GM23338 (cell line): ENCODE results near the gene CPA3. TPM values are rescaled to one million over a fixed set of nuclear protein-coding genes. Genes with fewer than 3 reads are reported as not detected.

ENCODE experiments used
- ATAC-seq: fragments of 200-7000 bp; cut with Tn5 transposase; 3 replicates; pipeline ENCODE4 v1.9.1; 2020
- DNase-seq: peaks from one replicate; pipeline ENCODE4 v3.0.0-alpha.2; 2015; ENCODE audit warnings: low spot score
- H2AFZ ChIP-seq: fragments of 200-600 bp; sonication (generic); 2 replicates; pipeline ENCODE4 v1.8.0; 2016; ENCODE audit warnings: antibody characterized with exemption, mild to moderate bottlenecking, moderate library complexity
- H3F3A ChIP-seq: fragments of 200-600 bp; sonication (generic); replicated peaks from 2 replicates; pipeline ENCODE4 v1.8.0; 2017; ENCODE audit warnings: antibody characterized with exemption, mixed run types, low read depth
- H3K27ac ChIP-seq: fragments of 200-600 bp; sonication (generic); 2 replicates; pipeline ENCODE4 v1.6.1; 2016; ENCODE audit warnings: low read depth
- H3K27me3 ChIP-seq: fragments of 200-600 bp; sonication (generic); 2 replicates; pipeline ENCODE4 v1.8.0; 2016; ENCODE audit warnings: mild to moderate bottlenecking, mixed run types, moderate library complexity; ENCODE audit not compliant: insufficient read depth
- H3K36me3 ChIP-seq: fragments of 200-600 bp; sonication (generic); 2 replicates; pipeline ENCODE4 v1.8.0; 2016; ENCODE audit warnings: mild to moderate bottlenecking; ENCODE audit not compliant: insufficient read depth
- H3K4me1 ChIP-seq: fragments of 200-600 bp; sonication (generic); 2 replicates; pipeline ENCODE4 v1.8.0; 2016; ENCODE audit warnings: mild to moderate bottlenecking, moderate library complexity; ENCODE audit not compliant: insufficient read depth
- H3K4me2 ChIP-seq: fragments of 200-600 bp; sonication (generic); 2 replicates; pipeline ENCODE4 v1.7.1; 2017; ENCODE audit warnings: mixed run types
- H3K4me3 ChIP-seq: fragments of 200-600 bp; sonication (generic); 2 replicates; pipeline ENCODE4 v1.6.1; 2016; ENCODE audit warnings: mixed run types
- H3K79me2 ChIP-seq: fragments of 200-600 bp; sonication (generic); replicated peaks from 2 replicates; pipeline ENCODE4 v1.8.0; 2017; ENCODE audit warnings: mild to moderate bottlenecking; ENCODE audit not compliant: insufficient read depth
- H3K9me2 ChIP-seq: fragments of 200-600 bp; sonication (generic); 2 replicates; pipeline ENCODE4 v1.8.0; 2017; ENCODE audit not compliant: insufficient read depth
- H4K20me1 ChIP-seq: fragments of 200-600 bp; sonication (generic); replicated peaks from 2 replicates; pipeline ENCODE4 v1.8.0; 2017; ENCODE audit warnings: mild to moderate bottlenecking; ENCODE audit not compliant: insufficient read depth
- H3K27ac Mint-ChIP-seq: 2 replicates; pipeline ENCODE4 v1.8.0; 2020; ENCODE audit warnings: inconsistent platforms, mild to moderate bottlenecking, moderate library complexity, mixed read lengths
- H3K27me3 Mint-ChIP-seq: 3 replicates; pipeline ENCODE4 v1.8.0; 2022; ENCODE audit warnings: low read depth, mild to moderate bottlenecking, moderate library complexity, mixed read lengths, inconsistent platforms; ENCODE audit not compliant: insufficient read depth, poor library complexity
- H3K36me3 Mint-ChIP-seq: 3 replicates; pipeline ENCODE4 v1.8.0; 2021; ENCODE audit warnings: low read depth, mild to moderate bottlenecking, inconsistent platforms, moderate library complexity, mixed read lengths
- H3K4me1 Mint-ChIP-seq: 3 replicates; pipeline ENCODE4 v1.8.0; 2020; ENCODE audit warnings: mild to moderate bottlenecking, inconsistent platforms, mixed read lengths
- H3K4me3 Mint-ChIP-seq: 3 replicates; pipeline ENCODE4 v1.8.0; 2021; ENCODE audit warnings: moderate library complexity, mild to moderate bottlenecking, inconsistent platforms, mixed read lengths
- H3K9me3 Mint-ChIP-seq: 3 replicates; pipeline ENCODE4 v1.8.0; 2020; ENCODE audit warnings: moderate library complexity, mild to moderate bottlenecking, inconsistent platforms, mixed read lengths
- CREB1 ChIP-seq: fragments of 250-450 bp; sonication (Bioruptor Pico); IDR thresholded peaks from 2 replicates; pipeline ENCODE4 v1.5.0; 2020; ENCODE audit warnings: low read depth, mild to moderate bottlenecking, moderate library complexity
- EZH2 ChIP-seq: fragments of 200-600 bp; sonication (generic); IDR thresholded peaks from one replicate; pipeline ENCODE4 v1.8.0; 2017; ENCODE audit warnings: antibody characterized with exemption, mild to moderate bottlenecking, low read depth; ENCODE audit not compliant: unreplicated experiment
- JUNB ChIP-seq: IDR thresholded peaks from one replicate; pipeline ENCODE4 v1.6.1; 2016; ENCODE audit warnings: antibody characterized with exemption; ENCODE audit not compliant: unreplicated experiment
- POLR2AphosphoS5 ChIP-seq: IDR thresholded peaks from 2 replicates; pipeline ENCODE4 v1.6.1; 2016; ENCODE audit warnings: antibody characterized with exemption, low read depth
- REST ChIP-seq: IDR thresholded peaks from one replicate; pipeline ENCODE4 v1.6.1; 2018; ENCODE audit warnings: antibody characterized with exemption; ENCODE audit not compliant: unreplicated experiment
- STAT1 ChIP-seq: IDR thresholded peaks from one replicate; pipeline ENCODE4 v1.6.1; 2016; ENCODE audit warnings: antibody characterized with exemption; ENCODE audit not compliant: unreplicated experiment
- ZNF114 ChIP-seq: fragments of 250-450 bp; sonication (Bioruptor Pico); IDR thresholded peaks from 2 replicates; pipeline ENCODE4 v1.5.0; 2020; ENCODE audit warnings: mild to moderate bottlenecking, moderate library complexity
- ZNF331 ChIP-seq: fragments of 250-450 bp; sonication (Bioruptor Pico); IDR thresholded peaks from 2 replicates; pipeline ENCODE4 v1.5.0; 2020; ENCODE audit warnings: low read depth, mild to moderate bottlenecking, moderate library complexity
- polyA plus RNA-seq: library from polyadenylated mRNA; unstranded; fragments of >200 nt; fragmentation: Nextera tagmentation; extraction: Ambion mirVana; gene quantifications from 2 replicates; pipeline ENCODE4 v1.2.1, GENCODE V29; 2016
- total RNA-seq: library from RNA; depleted of rRNA; stranded (reverse); fragments of >200 nt; shearing (Covaris generic); gene quantifications from 2 replicates; pipeline ENCODE4 v1.2.3, GENCODE V29; 2014
- TF ChIP-seq, protein P1 (sequence below): IDR thresholded peaks from 2 replicates; pipeline ENCODE4 v1.6.1; 2016; ENCODE audit warnings: antibody characterized with exemption

The CPA3 gene
- total and polyA plus RNA-seq, 2 experiments from 2014 or later = not detected

- H3K36me3 Mint-ChIP-seq = no peaks in the 10 kb centered on the region
- no peaks in the 10 kb centered on the region for H3K9me3 Mint-ChIP-seq
- no peak overlapping the region for H3K27ac ChIP-seq
- peaks cover 2% of the 10 kb centered on the region; the same call in 2 of the 3 replicates for H3K4me1 Mint-ChIP-seq
- no peaks in the 10 kb centered on the region for H3K9me2 ChIP-seq
- H3K27me3 Mint-ChIP-seq = no peaks in the 10 kb centered on the region
- DNase-seq (no peak), ATAC-seq (no peak)
- H4K20me1 ChIP-seq = no peaks in the 10 kb centered on the region
- H3K4me2 ChIP-seq = no peak overlapping the region
- no peak overlapping the region for H3K4me3 Mint-ChIP-seq
- H3K27me3 ChIP-seq = no peaks in the 10 kb centered on the region
- H3F3A ChIP-seq = no peaks in the 10 kb centered on the region
- no peaks in the 10 kb centered on the region for H3K4me1 ChIP-seq
- no peak overlapping the region for H3K4me3 ChIP-seq
- H2AFZ ChIP-seq = no peak overlapping the region
- no peak overlapping the region for H3K27ac Mint-ChIP-seq
- H3K36me3 ChIP-seq = no peaks in the 10 kb centered on the region
- TF ChIP-seq EZH2 (no peak), JUNB (no peak), ZNF331 (CRISPR knock-in tag) (no peak), STAT1 (no peak), POLR2AphosphoS5 (no peak)
- no peaks in the 10 kb centered on the region for H3K79me2 ChIP-seq
Measured at GRCh38 chr3:148906667-148907066, 41.6 kb downstream of the CPA3 start.

GRCh38 chr3:148911173-148911572, 46.1 kb downstream of the CPA3 start:
- Mint-ChIP-seq H3K27ac (no peak overlapping the region), H3K36me3 (no peaks in the 10 kb centered on the region), H3K4me3 (no peak overlapping the region), H3K9me3 (no peaks in the 10 kb centered on the region), H3K27me3 (no peaks in the 10 kb centered on the region), H3K4me1 (peaks cover 3% of the 10 kb centered on the region; the same call in 2 of the 3 replicates)
- Histone ChIP-seq H3K4me2 (no peak overlapping the region), H4K20me1 (no peaks in the 10 kb centered on the region), H3K27me3 (no peaks in the 10 kb centered on the region), H3K79me2 (no peaks in the 10 kb centered on the region), H3F3A (no peaks in the 10 kb centered on the region), H3K36me3 (no peaks in the 10 kb centered on the region), H3K4me1 (no peaks in the 10 kb centered on the region), H3K4me3 (no peak overlapping the region), H2AFZ (peak overlapping the region; percentile 25; the same call in 1 of the 2 replicates), H3K27ac (no peak overlapping the region), H3K9me2 (no peaks in the 10 kb centered on the region)
- TF ChIP-seq STAT1 (no peak), ZNF114 (no peak), EZH2 (no peak), CREB1 (CRISPR knock-in tag) (no peak), REST (no peak)
- TF ChIP-seq, protein P1, sequence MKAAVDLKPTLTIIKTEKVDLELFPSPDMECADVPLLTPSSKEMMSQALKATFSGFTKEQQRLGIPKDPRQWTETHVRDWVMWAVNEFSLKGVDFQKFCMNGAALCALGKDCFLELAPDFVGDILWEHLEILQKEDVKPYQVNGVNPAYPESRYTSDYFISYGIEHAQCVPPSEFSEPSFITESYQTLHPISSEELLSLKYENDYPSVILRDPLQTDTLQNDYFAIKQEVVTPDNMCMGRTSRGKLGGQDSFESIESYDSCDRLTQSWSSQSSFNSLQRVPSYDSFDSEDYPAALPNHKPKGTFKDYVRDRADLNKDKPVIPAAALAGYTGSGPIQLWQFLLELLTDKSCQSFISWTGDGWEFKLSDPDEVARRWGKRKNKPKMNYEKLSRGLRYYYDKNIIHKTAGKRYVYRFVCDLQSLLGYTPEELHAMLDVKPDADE = no peak
- ATAC-seq = peak; percentile 41; the same call in 2 of the 3 replicates
- peak; percentile 25 for DNase-seq
